ENCODE results near the gene SCNN1G.

DNA sequence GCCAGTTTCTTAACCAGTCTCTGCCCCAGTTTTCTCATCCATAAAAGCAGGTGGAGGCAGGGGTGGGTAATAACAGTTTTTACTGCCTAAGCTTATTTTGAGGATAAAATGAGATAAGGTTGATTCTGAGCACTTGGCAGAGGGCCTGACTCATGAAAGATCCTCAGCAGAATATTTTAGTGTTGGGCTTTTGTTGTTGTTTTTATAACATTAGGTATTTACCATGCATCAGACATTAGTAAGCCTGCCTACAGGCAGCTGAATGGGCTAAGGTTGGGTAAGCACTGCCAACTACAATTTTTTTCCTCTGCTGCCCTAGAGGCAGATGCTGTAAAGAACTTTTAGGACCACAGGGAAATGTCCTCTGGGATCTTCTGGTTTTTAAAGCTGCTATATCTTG is 43.1 kb downstream of the SCNN1G start:
- TF ChIP-seq, protein P1, sequence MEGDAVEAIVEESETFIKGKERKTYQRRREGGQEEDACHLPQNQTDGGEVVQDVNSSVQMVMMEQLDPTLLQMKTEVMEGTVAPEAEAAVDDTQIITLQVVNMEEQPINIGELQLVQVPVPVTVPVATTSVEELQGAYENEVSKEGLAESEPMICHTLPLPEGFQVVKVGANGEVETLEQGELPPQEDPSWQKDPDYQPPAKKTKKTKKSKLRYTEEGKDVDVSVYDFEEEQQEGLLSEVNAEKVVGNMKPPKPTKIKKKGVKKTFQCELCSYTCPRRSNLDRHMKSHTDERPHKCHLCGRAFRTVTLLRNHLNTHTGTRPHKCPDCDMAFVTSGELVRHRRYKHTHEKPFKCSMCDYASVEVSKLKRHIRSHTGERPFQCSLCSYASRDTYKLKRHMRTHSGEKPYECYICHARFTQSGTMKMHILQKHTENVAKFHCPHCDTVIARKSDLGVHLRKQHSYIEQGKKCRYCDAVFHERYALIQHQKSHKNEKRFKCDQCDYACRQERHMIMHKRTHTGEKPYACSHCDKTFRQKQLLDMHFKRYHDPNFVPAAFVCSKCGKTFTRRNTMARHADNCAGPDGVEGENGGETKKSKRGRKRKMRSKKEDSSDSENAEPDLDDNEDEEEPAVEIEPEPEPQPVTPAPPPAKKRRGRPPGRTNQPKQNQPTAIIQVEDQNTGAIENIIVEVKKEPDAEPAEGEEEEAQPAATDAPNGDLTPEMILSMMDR (IDR thresholded peaks at IDR 0.05; ENCODE audit: borderline replicate concordance, extremely low read depth, low read length, poor library complexity, severe bottlenecking), result no peak
- no peak for TF ChIP-seq EZH2 (IDR thresholded peaks at IDR 0.05; ENCODE audit: borderline replicate concordance, low read depth, low read length, severe bottlenecking)
